Stimulated activated CD4-positive, alpha-beta T cell treated with anti-CD3 and anti-CD28 coated beads, TNF-alpha, amount 100 ng/mL, for 1 hour (primary cell): Measurements from ENCODE around the gene DNAJC8.

Experiments
- DNase-seq, 3 donors: peaks; one replicate each; pipeline ENCODE4 v3.0.0-alpha.2; 2020; ENCODE audit warnings: low read depth in 3 of 3, low spot score in 1 of 3

DNAJC8 gene

GRCh38 chr1:28173151-28173979 lies 59.5 kb downstream of the DNAJC8 start:
- DNase-seq, result no peak

DNA sequence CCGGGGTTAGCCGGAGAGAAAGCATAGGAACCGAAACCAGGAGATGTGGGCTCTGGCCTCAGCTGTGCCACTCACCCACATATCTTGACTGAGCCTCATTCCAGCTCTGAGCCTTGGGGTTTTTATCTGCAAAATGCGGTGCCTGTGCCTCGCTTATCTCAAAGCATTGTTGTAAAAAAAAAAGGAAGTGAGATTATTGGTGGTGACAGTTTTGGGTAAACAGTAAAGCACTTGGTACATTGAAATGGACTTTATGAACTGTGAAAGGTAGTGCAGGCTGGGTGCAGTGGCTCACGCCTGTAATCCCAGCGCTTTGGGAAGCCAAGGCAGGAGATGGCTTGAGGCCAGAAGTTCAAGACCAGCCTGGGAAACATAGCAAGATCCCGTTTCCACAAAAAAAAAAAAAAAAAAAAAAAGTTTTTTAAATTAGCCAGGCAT lies 60.1 kb downstream of the DNAJC8 start:
- no peak for DNase-seq

- DNase-seq, result no peak
These were observed 61.6 kb downstream of the DNAJC8 start for GRCh38 chr1:28171246-28171645.

DNA sequence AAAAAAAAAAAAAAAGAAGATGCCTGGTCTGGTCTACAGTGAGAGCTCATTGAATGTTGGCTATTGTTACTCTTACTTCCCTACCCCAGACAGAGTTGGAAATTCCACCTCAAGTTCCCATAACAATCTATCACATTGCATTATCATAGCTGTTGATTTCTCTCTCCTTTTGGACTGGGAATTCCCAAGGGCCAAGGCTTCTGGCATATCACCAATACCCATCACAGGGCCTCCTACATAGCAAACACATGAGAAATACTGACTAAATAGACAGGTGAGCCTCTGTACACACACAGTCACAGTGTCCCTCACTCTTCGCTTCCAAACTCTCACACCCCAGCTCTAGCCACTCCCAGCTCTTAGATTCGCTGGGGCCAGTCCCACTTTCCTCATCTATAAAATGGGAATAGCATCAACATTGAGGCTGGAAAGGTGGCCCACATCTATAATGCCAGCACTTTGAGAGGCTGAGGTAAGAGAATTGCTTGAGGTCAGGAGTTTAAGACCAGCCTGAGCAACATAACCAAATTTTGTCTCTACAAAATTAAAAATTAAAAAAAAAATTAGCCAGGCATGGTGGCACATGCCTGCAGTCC lies 62.7 kb downstream of the DNAJC8 start:
- no peak for DNase-seq

- DNase-seq, result no peak
These were observed 69.2 kb downstream of the DNAJC8 start for GRCh38 chr1:28163496-28164161.

DNA sequence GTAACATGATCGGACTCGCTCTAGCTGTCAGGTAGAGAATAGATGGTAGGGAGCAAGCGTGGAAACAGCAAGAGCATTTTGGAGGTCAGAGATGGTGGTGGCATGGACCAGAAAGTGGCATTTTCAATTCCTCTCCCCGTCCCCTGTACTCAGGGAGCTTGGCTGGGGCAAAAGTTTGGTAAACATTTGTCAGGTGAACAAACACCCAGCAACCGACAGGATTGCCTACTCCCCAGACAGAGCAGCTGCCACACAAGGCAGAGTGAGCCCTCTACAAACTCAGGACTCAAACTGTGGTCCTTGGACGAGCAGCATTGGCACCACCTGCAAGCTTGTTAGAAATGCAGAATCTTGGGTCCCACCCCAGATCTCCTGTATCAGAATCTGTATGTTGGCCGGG lies 70.7 kb downstream of the DNAJC8 start:
- DNase-seq, result no peak

DNA sequence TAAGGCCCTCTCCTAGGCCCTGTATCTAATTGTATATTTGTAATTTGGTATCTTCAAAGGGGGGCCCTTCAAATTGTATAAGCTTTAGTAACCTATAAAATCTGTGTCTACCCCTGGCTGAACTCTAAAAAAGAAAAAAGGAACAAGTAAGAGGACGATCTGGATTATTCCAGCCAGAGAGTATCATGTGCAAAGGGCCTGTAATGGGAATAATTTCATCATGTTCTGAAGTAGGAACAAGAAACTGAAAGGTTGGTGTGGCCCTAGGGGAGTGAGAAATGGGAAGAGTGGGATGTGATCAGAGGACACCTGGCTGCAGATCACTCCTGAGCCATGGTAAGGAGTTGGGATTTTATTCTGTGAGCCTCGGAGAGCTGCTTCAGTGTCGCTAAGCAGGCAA lies 71.1 kb downstream of the DNAJC8 start:
- no peak for DNase-seq

DNA sequence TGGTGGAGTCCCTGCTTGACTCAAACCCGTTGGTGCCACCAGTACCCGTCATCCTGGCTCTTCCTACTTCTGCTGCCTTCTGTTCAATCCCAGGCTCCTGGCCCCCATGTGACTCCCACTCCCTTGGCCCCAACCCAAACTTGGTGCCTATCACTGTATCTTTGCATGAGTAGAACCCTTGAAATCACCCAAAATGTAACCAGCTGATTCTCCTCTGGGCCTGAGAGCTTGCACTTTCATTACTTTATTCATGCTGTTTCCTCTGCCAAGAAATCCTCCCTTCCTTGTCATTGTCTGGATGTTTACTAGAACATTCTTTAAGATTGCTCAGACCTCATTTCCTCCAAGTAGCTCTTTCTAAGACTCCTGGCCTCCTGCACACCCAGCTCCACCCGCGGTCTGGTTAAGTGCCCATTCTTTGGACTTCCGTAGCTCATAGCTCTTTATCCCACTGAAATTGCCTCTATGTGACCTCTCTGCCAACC lies 72.0 kb downstream of the DNAJC8 start:
- DNase-seq, result no peak

- no peak for DNase-seq
These were observed 73.1 kb downstream of the DNAJC8 start for GRCh38 chr1:28159680-28160079.

GRCh38 chr1:28159243-28159642 lies 73.6 kb downstream of the DNAJC8 start:
- no peak for DNase-seq

DNA sequence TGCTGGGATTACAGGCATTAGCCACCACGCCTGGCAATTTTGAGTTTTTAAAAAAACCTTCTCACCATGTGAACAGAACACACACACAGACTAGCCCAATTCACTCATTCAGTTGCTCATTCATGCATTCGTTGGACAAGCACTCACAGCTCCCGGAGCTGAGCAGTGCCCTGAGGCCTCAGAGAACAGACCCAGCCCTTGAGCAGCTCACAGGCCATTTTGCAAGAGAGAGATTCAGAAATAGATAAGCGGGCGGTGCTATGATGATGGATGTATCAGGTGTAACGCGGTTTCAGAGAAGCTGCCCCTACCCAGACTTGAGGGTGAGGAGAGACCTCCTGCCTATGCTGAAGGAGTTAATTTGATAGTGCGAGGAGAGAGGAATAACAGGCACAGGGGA lies 74.9 kb downstream of the DNAJC8 start:
- no peak for DNase-seq

GRCh38 chr1:28156821-28157220 lies 76.0 kb downstream of the DNAJC8 start:
- no peak for DNase-seq

- no peak for DNase-seq
These were observed 77.2 kb downstream of the DNAJC8 start for GRCh38 chr1:28155628-28156027.

GRCh38 chr1:28154078-28154594 lies 78.7 kb downstream of the DNAJC8 start:
- DNase-seq, result no peak
